DND-41 (cell line): Measurements from ENCODE around the gene ANKRD11.

Source experiments
- EZH2 ChIP-seq: IDR thresholded peaks from 3 replicates; pipeline ENCODE4 v1.6.1; 2012; ENCODE audit warnings: borderline replicate concordance, low read depth, mild to moderate bottlenecking, moderate library complexity, low read length, inconsistent platforms; ENCODE audit not compliant: severe bottlenecking
- TF ChIP-seq, protein P1 (sequence below): IDR thresholded peaks from 2 replicates; pipeline ENCODE4 v1.5.1; 2012; ENCODE audit warnings: borderline replicate concordance, low read length, moderate library complexity, mild to moderate bottlenecking; ENCODE audit not compliant: poor library complexity, severe bottlenecking; ENCODE audit errors: extremely low read depth

DNA sequence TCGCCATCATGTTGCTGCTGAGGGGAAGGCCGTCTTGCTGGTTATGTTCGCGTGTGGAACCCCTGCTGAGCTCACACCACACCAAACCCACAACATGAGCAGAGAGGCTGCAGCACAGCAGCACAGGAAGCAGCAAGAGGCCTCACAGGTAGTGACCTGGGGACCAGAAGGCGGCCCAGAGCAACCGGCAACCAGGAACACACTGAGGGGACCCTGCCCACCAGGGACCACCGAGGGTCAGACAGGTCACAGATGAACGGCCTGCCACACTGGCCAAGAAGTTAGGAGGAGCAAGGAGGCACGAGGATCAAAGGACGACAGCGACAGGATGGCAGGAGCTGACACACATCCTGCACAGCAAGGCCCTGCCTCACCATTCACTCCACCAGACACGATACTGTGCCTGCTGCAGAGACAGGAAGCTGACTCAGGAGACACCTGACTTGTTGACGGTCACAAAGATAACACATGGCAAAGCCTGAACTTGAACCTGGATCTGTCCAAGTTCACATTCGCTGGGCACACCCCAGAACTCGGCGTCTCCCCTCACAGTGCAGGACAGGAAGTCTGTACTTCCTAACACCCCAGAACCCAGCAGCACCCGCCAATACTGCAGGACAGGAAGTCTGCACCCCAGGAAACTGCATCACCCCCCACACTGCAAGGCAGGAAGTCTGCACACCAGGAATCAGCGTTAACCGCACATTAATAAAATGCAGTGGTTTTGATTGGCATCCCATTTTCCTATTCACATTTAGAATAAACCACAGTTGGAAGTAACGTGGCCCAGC lies 174.4 kb downstream of the ANKRD11 start:
- TF ChIP-seq EZH2, result no peak
- TF ChIP-seq, protein P1, sequence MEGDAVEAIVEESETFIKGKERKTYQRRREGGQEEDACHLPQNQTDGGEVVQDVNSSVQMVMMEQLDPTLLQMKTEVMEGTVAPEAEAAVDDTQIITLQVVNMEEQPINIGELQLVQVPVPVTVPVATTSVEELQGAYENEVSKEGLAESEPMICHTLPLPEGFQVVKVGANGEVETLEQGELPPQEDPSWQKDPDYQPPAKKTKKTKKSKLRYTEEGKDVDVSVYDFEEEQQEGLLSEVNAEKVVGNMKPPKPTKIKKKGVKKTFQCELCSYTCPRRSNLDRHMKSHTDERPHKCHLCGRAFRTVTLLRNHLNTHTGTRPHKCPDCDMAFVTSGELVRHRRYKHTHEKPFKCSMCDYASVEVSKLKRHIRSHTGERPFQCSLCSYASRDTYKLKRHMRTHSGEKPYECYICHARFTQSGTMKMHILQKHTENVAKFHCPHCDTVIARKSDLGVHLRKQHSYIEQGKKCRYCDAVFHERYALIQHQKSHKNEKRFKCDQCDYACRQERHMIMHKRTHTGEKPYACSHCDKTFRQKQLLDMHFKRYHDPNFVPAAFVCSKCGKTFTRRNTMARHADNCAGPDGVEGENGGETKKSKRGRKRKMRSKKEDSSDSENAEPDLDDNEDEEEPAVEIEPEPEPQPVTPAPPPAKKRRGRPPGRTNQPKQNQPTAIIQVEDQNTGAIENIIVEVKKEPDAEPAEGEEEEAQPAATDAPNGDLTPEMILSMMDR, result no peak
